ENCODE data around the gene SDF4.
"Not testable (repeated sequence)": the region's sequence is repeated elsewhere in the genome, so short reads cannot be mapped to it uniquely, and the experiment has no call there.

The SDF4 gene

DNA sequence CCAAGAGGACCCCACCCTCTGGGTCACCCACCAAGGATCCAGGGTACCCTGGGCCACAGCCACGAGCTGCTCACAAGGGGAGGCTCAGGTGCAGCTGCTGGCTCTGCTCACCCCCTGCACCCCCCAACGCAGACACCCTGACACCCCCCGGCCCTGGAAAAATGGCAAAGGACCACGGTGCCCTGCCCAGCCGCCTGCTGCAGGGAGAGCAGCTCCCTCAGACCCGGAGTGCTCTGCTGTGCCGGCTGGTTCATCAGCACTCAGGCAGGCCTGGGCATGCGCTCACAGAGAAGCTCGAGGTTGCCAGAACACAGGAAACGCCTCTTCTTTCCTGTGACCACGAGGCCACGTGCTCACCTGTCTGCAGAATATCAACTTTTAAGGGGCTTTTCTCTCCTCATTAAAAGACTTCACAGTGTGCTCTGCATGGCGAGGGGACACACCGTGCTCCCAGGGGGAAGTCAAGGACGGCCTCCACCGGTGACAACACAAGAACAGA, 19.0 kb upstream of the SDF4 start:
- Histone ChIP-seq H3K4me2 (ENCODE audit: low read length) (peak overlapping the region; percentile 33; the same call in 1 of the 2 replicates), H3K79me2 (ENCODE audit: low read length) (no peaks in the 10 kb centered on the region), H3K27me3 (ENCODE audit: low read depth, low read length) (no peaks in the 10 kb centered on the region), H3K9me3 (ENCODE audit: insufficient read depth, low read length) (no peaks in the 10 kb centered on the region), H3K4me3 (ENCODE audit: low read length) (no peak overlapping the region), H3K27ac (ENCODE audit: low read length) (peak overlapping the region; percentile 59), H3K36me3 (replicated peaks; ENCODE audit: low read depth, low read length) (peaks cover 12% of the 10 kb centered on the region), H4K20me1 (ENCODE audit: insufficient read depth, low read length) (0 out of 2 replicates have a peak, but pooled peaks cover 6% of the 10 kb centered on the region), H3K9ac (ENCODE audit: low read length) (peak overlapping the region; percentile 19; the same call in 1 of the 2 replicates), H3K4me1 (ENCODE audit: low read length) (peaks cover 16% of the 10 kb centered on the region), H2AFZ (ENCODE audit: low read depth, low read length) (no peak overlapping the region)
- TF ChIP-seq, protein P1, sequence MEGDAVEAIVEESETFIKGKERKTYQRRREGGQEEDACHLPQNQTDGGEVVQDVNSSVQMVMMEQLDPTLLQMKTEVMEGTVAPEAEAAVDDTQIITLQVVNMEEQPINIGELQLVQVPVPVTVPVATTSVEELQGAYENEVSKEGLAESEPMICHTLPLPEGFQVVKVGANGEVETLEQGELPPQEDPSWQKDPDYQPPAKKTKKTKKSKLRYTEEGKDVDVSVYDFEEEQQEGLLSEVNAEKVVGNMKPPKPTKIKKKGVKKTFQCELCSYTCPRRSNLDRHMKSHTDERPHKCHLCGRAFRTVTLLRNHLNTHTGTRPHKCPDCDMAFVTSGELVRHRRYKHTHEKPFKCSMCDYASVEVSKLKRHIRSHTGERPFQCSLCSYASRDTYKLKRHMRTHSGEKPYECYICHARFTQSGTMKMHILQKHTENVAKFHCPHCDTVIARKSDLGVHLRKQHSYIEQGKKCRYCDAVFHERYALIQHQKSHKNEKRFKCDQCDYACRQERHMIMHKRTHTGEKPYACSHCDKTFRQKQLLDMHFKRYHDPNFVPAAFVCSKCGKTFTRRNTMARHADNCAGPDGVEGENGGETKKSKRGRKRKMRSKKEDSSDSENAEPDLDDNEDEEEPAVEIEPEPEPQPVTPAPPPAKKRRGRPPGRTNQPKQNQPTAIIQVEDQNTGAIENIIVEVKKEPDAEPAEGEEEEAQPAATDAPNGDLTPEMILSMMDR (IDR thresholded peaks at IDR 0.05; ENCODE audit: low read depth, low read length), result no peak
- TF ChIP-seq EZH2phosphoT487 (IDR thresholded peaks at IDR 0.05; ENCODE audit: low read depth), result no peak

DNA sequence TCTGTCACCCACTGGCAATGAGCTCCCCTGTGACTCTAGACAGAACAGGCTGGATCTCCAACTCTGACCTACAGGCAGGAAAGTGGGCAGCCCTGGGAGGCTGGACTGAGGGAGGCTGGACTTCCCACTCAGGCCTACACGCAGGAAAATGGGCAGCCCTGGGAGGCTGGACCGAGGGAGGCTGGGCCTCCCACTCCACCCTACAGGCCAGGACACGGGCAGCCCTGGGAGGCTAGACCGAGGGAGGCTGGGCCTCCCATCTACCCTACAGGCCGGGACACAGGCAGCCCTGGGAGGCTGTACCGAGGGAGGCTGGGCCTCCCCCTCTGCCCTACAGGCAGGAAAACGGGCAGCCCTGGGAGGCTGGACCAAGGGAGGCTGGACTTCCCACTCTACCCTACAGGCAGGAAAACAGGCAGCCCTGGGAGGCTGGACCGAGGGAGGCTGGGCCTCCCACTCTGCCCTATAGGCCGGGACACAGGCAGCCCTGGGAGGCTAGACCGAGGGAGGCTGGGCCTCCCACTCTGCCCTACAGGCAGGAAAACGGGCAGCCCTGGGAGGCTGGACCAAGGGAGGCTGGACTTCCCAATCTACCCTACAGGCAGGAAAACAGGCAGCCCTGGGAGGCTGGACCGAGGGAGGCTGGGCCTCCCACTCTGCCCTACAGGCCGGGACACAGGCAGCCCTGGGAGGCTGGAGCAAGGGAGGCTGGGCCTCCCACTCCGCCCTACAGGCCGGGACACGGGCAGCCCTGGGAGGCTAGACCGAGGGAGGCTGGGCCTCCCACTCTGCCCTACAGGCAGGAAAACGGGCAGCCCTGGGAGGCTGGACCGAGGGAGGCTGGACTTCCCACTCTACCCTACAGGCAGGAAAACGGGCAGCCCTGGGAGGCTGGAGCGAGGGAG, 16.5 kb upstream of the SDF4 start:
- H3K4me2 ChIP-seq (ENCODE audit: low read length); H3K27ac ChIP-seq (ENCODE audit: low read length); H3K9ac ChIP-seq (ENCODE audit: low read length); H3K4me3 ChIP-seq (ENCODE audit: low read length); H2AFZ ChIP-seq (ENCODE audit: low read depth, low read length); H3K9me3 ChIP-seq (ENCODE audit: insufficient read depth, low read length); H4K20me1 ChIP-seq (ENCODE audit: insufficient read depth, low read length); H3K27me3 ChIP-seq (ENCODE audit: low read depth, low read length); H3K79me2 ChIP-seq (ENCODE audit: low read length); H3K36me3 ChIP-seq (replicated peaks; ENCODE audit: low read depth, low read length): not testable (repeated sequence)
- peaks cover 16% of the 10 kb centered on the region for H3K4me1 ChIP-seq (ENCODE audit: low read length)

- peaks cover 16% of the 10 kb centered on the region for H3K4me1 ChIP-seq (ENCODE audit: low read length)
- no peaks in the 10 kb centered on the region for H3K27me3 ChIP-seq (ENCODE audit: low read depth, low read length)
- H3K4me3 ChIP-seq (ENCODE audit: low read length), result no peak overlapping the region
- H2AFZ ChIP-seq (ENCODE audit: low read depth, low read length), result no peak overlapping the region
- H3K27ac ChIP-seq (ENCODE audit: low read length), result no peak overlapping the region
- no peaks in the 10 kb centered on the region for H3K9me3 ChIP-seq (ENCODE audit: insufficient read depth, low read length)
- H3K79me2 ChIP-seq (ENCODE audit: low read length), result no peaks in the 10 kb centered on the region
- H4K20me1 ChIP-seq (ENCODE audit: insufficient read depth, low read length), result 0 out of 2 replicates have a peak, but pooled peaks cover 6% of the 10 kb centered on the region
- H3K4me2 ChIP-seq (ENCODE audit: low read length), result no peak overlapping the region
- H3K9ac ChIP-seq (ENCODE audit: low read length), result no peak overlapping the region
- H3K36me3 ChIP-seq (replicated peaks; ENCODE audit: low read depth, low read length), result no peaks in the 10 kb centered on the region
- TF ChIP-seq, protein P1 (IDR thresholded peaks at IDR 0.05; ENCODE audit: low read depth, low read length), result no peak
- no peak for TF ChIP-seq EZH2phosphoT487 (IDR thresholded peaks at IDR 0.05; ENCODE audit: low read depth)
Measured at GRCh38 chr1:1247341-1247913, 15.6 kb upstream of the SDF4 start.

DNA sequence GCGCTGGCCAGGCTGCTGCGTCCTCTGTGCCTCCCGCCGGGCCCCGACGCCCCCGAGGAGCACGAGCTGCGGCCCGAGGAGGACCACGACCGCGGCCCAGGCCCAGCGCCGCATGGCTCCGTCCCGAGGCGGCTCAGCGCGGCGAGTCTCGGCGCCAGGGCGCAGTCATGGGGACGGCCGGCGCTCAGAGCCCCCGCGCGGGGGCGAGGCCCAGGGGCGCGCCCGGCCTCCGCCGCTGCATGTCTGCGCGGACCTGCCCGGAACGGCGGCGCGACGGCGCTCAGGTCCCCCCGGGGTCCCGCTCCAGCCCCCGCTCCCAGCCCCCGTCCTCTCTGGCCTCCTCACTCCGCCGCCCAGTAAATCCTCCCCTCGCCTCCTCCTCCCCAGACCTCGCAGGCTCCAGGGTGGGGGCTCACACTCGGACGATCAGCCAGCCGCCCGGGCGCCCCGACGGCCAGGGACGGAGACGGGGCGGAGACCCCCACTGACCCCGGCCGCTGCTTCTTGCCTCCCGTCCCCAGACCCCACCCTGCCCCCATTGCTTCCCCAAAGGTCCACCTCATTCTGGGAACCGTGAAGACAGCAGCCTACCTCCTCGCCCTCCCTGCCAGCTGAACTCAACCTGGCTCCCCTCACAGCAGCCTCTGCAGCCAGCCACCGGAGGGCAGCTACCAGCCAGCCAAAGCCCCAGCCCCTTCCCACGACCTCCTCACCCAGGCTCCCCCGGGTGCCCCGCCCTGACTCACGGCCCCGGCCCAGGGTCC, 15.0 kb upstream of the SDF4 start, which contains the start of gene C1QTNF12:
C1QTNF12 (minus strand) TSS at position 146 of the 764 bp plus-strand sequence; CDS start at position 114, 32 bp downstream.
- TF ChIP-seq, protein P1 (IDR thresholded peaks at IDR 0.05; ENCODE audit: low read depth, low read length), result no peak
- TF ChIP-seq EZH2phosphoT487 (IDR thresholded peaks at IDR 0.05; ENCODE audit: low read depth), result no peak

More for the DNA sequence above, 15.0 kb upstream of the SDF4 start, which contains the start of gene C1QTNF12:
- H3K4me1 ChIP-seq (ENCODE audit: low read length), result peaks cover 16% of the 10 kb centered on the region
- H3K27me3 ChIP-seq (ENCODE audit: low read depth, low read length), result no peaks in the 10 kb centered on the region
- H3K9me3 ChIP-seq (ENCODE audit: insufficient read depth, low read length), result no peaks in the 10 kb centered on the region
- H3K4me3 ChIP-seq (ENCODE audit: low read length), result no peak within 1 kb of the TSS
- no peak within 1 kb of the TSS for H2AFZ ChIP-seq (ENCODE audit: low read depth, low read length)
- H3K36me3 ChIP-seq (replicated peaks; ENCODE audit: low read depth, low read length), result no peaks in the 10 kb centered on the region
- H3K79me2 ChIP-seq (ENCODE audit: low read length), result no peaks in the 10 kb centered on the region
- no peak within 1 kb of the TSS for H3K27ac ChIP-seq (ENCODE audit: low read length)
- no peak within 1 kb of the TSS for H3K4me2 ChIP-seq (ENCODE audit: low read length)
- H4K20me1 ChIP-seq (ENCODE audit: insufficient read depth, low read length), result 0 out of 2 replicates have a peak, but pooled peaks cover 6% of the 10 kb centered on the region
- no peak within 1 kb of the TSS for H3K9ac ChIP-seq (ENCODE audit: low read length)

All from OCI-LY3 (cell line).